Measurements from ENCODE around the gene F13B.
"Not testable (repeated sequence)": the region's sequence is repeated elsewhere in the genome, so short reads cannot be mapped to it uniquely, and the experiment has no call there.

The F13B gene

GRCh38 chr1:197041486-197042353, 25.3 kb downstream of the F13B start:
- peak; percentile 40 for DNase-seq

GRCh38 chr1:197036861-197037260, 30.2 kb downstream of the F13B start:
- DNase-seq, result no peak

- not testable (repeated sequence) for DNase-seq
Measured at GRCh38 chr1:197034631-197035339, 32.3 kb downstream of the F13B start.

GRCh38 chr1:197029749-197030148, 37.3 kb downstream of the F13B start:
- no peak for DNase-seq

GRCh38 chr1:197027359-197027758, 39.7 kb downstream of the F13B start:
- DNase-seq, result no peak

- no peak for DNase-seq
Measured at GRCh38 chr1:197024460-197024859, 42.6 kb downstream of the F13B start.

GRCh38 chr1:197021716-197022115, 45.3 kb downstream of the F13B start:
- no peak for DNase-seq

- peak; percentile 24 for DNase-seq
Measured at GRCh38 chr1:197017558-197018146, 49.4 kb downstream of the F13B start.

- DNase-seq, result no peak
Measured at GRCh38 chr1:197016751-197017150, 50.3 kb downstream of the F13B start.

- no peak for DNase-seq
Measured at GRCh38 chr1:197013234-197013633, 53.8 kb downstream of the F13B start.

- DNase-seq, result no peak
Measured at GRCh38 chr1:197011614-197012013, 55.4 kb downstream of the F13B start.

- DNase-seq, result no peak
Measured at GRCh38 chr1:197008861-197009260, 58.2 kb downstream of the F13B start.

GRCh38 chr1:197003132-197003531, 63.9 kb downstream of the F13B start:
- no peak for DNase-seq

- DNase-seq, result no peak
Measured at GRCh38 chr1:197001828-197002227, 65.2 kb downstream of the F13B start.

- no peak for DNase-seq
Measured at GRCh38 chr1:196997423-196997822, 69.6 kb downstream of the F13B start.

- no peak for DNase-seq
Measured at GRCh38 chr1:196993916-196994315, 73.1 kb downstream of the F13B start.

GRCh38 chr1:196991919-196992651, 75.0 kb downstream of the F13B start:
- peak; percentile 30 for DNase-seq
